Ovary (tissue), 9 donors: Measurements from ENCODE around the gene TRPC1. TPM values are rescaled to one million over a fixed set of nuclear protein-coding genes. Genes with fewer than 3 reads are reported as not detected.
A peak's percentile ranks its signal among the peaks of the same experiment; 100 is the strongest.

Experiments
- DNase-seq, 5 donors: peaks; one replicate each; pipeline ENCODE4 v3.0.0-alpha.2; 2019 to 2020
- H3K27ac ChIP-seq, 2 donors: fragments of 200-600 bp; one replicate each; pipeline versions ENCODE4 v1.5.1 to v1.8.0; 2019 to 2022
- H3K27me3 ChIP-seq: fragments of 200-600 bp; one replicate; pipeline ENCODE4 v1.8.0; 2022
- H3K36me3 ChIP-seq: fragments of 200-600 bp; sonication (generic); one replicate; pipeline ENCODE4 v1.5.1; 2019
- H3K4me1 ChIP-seq: one replicate; pipeline ENCODE4 v1.8.1; 2013; ENCODE audit warnings: mild to moderate bottlenecking, moderate library complexity; ENCODE audit not compliant: insufficient read depth
- H3K4me3 ChIP-seq: fragments of 200-600 bp; sonication (generic); one replicate; pipeline ENCODE4 v1.5.1; 2017
- H3K9me3 ChIP-seq, 2 donors: fragments of 200-600 bp in 1 of 2; sonication (generic) in 1 of 2; one replicate each; pipeline versions ENCODE4 v1.5.1 to v1.8.1; 2013 to 2019; ENCODE audit warnings: mild to moderate bottlenecking in 1 of 2, moderate library complexity in 1 of 2
- CTCF ChIP-seq, 3 donors: fragments of 450-650 bp in 2 of 3; fragments of 200-600 bp in 1 of 3; IDR thresholded peaks; one replicate each; pipeline versions ENCODE4 v1.5.1 to v1.8.0; 2016 to 2022; ENCODE audit warnings: antibody characterized with exemption in 3 of 3, mild to moderate bottlenecking in 1 of 3
- EP300 ChIP-seq: sonication (generic); formaldehyde crosslinking; IDR thresholded peaks from one replicate; pipeline ENCODE4 v1.6.1; 2017; ENCODE audit warnings: antibody characterized with exemption
- POLR2A ChIP-seq: fragments of 450-650 bp; IDR thresholded peaks from one replicate; pipeline ENCODE4 v1.6.1; 2017; ENCODE audit warnings: antibody characterized with exemption, mild to moderate bottlenecking, moderate library complexity
- WGBS, 3 donors: extraction: QIAGEN DNeasy Blood & Tissue Kit in 1 of 3; methylation state at CpG; one replicate each; pipeline versions ENCODE4 v1.1.5 to v1.1.7; 2013 to 2017; 5-methylcytosine and 5-hydroxymethylcytosine counted together
- intact Hi-C, 4 donors: fragments of 100-400 bp; cut with DNase I; formaldehyde crosslinking; loops; one replicate each; pipeline versions ENCODE4 v1.11.0 to v1.15.1; 2022 to 2023
- polyA plus RNA-seq, 2 donors: library from polyadenylated mRNA; stranded (reverse); fragments of 200-250 nt in 1 of 2; fragments of 350-450 nt in 1 of 2; fragmentation: Illumina TruSeq in 1 of 2; extraction: RNeasy Lipid Tissue Mini Kit (QIAGEN cat#74804) in 1 of 2; gene quantifications; one replicate each; pipeline ENCODE4 v1.2.3, GENCODE V29; 2013 to 2014
- total RNA-seq, 7 donors: library from RNA; depleted of rRNA in 2 of 7; stranded (reverse); fragments of >200 nt in 2 of 7; fragmentation: NEBNext Ultra II Directional in 3 of 7; extraction: Animal tissue kit (Norgen Biotek cat#: 25700) in 3 of 7; gene quantifications; one replicate each; pipeline versions ENCODE4 v1.1.0 to v1.2.4, GENCODE V29; 2016 to 2023
- donor health status: DM: no; HTN: no; CAD: no; lungs with moderate emphysema.
- donor health status: DM: no; HTN: no; CAD: no.
- donor health status: Bipolar disorder and iron deficiency.
- donor health status: DM: yes; HTN: yes; CAD: no.
- donor health status: DM: no; HTN: no; CAD: no.
- donor health status: DM: yes; HTN: yes; CAD: no.

The TRPC1 gene
- total and polyA plus RNA-seq, 9 donors, result 12.6 to 41.7 (median 34.5) TPM

- TF ChIP-seq POLR2A (no peak), CTCF (IDR thresholded peaks at IDR 0.05) (no peak), EP300 (no peak)
- WGBS, 3 donors, result 94 to 96% (median 96%) methylated on average over 9 of the region's 9 CpGs
- intact Hi-C loops, result no loop called here
Measured at GRCh38 chr3:142818651-142819050, 94.8 kb downstream of the TRPC1 start.

GRCh38 chr3:142819179-142819578, 95.3 kb downstream of the TRPC1 start:
- intact Hi-C loops, result no loop called here
- no peaks in the 10 kb centered on the region for H3K4me1 ChIP-seq
- TF ChIP-seq CTCF (IDR thresholded peaks at IDR 0.05) (no peak), POLR2A (no peak), EP300 (no peak)
- no peaks in the 10 kb centered on the region for H3K27me3 ChIP-seq
- H3K36me3 ChIP-seq, result no peaks in the 10 kb centered on the region
- no peaks in the 10 kb centered on the region for H3K9me3 ChIP-seq
- no peak overlapping the region for H3K4me3 ChIP-seq
- no peak overlapping the region for H3K27ac ChIP-seq
- DNase-seq, result no peak

More at GRCh38 chr3:142818651-142819050, 94.8 kb downstream of the TRPC1 start:
- Histone ChIP-seq H3K9me3 (no peaks in the 10 kb centered on the region), H3K36me3 (no peaks in the 10 kb centered on the region), H3K4me3 (no peak overlapping the region), H3K27me3 (no peaks in the 10 kb centered on the region), H3K27ac (no peak overlapping the region), H3K4me1 (no peaks in the 10 kb centered on the region)
- no peak for DNase-seq

GRCh38 chr3:142828703-142829305, 105.0 kb downstream of the TRPC1 start:
- DNase-seq, result peak; percentile 68 to 90 (median 81)
- intact Hi-C loops, result loop anchor here in 2 of 4 donors (5.0 kb wide), 2 partner anchors 158 to 163 kb away; no protein-coding TSS in a partner anchor
- TF ChIP-seq EP300, result no peak
- no peak for TF ChIP-seq POLR2A
- TF ChIP-seq CTCF (IDR thresholded peaks at IDR 0.05), result peak; percentile 40 to 65 (median 53)
- Histone ChIP-seq H3K27me3 (no peaks in the 10 kb centered on the region), H3K27ac (no peak overlapping the region), H3K36me3 (no peaks in the 10 kb centered on the region), H3K4me1 (no peaks in the 10 kb centered on the region), H3K9me3 (no peaks in the 10 kb centered on the region), H3K4me3 (no peak overlapping the region)
- WGBS, 3 donors, result 19 to 26% (median 19%) methylated on average over 9 of the region's 9 CpGs

- H3K27me3 ChIP-seq, result no peaks in the 10 kb centered on the region
- intact Hi-C loops, result no loop called here
- WGBS, 3 donors, result 91 to 96% (median 95%) methylated on average over 1 of the region's 1 CpG
- no peak for TF ChIP-seq EP300
- TF ChIP-seq CTCF (IDR thresholded peaks at IDR 0.05), result no peak
- TF ChIP-seq POLR2A, result no peak
- no peaks in the 10 kb centered on the region for H3K36me3 ChIP-seq
- H3K9me3 ChIP-seq, result no peaks in the 10 kb centered on the region
- no peak for DNase-seq
- no peak overlapping the region for H3K27ac ChIP-seq
- H3K4me1 ChIP-seq, result no peaks in the 10 kb centered on the region
- no peak overlapping the region for H3K4me3 ChIP-seq
Measured at GRCh38 chr3:142837526-142837925, 113.7 kb downstream of the TRPC1 start.
